ENCODE results near the gene MIF4GD.

MIF4GD gene

DNA sequence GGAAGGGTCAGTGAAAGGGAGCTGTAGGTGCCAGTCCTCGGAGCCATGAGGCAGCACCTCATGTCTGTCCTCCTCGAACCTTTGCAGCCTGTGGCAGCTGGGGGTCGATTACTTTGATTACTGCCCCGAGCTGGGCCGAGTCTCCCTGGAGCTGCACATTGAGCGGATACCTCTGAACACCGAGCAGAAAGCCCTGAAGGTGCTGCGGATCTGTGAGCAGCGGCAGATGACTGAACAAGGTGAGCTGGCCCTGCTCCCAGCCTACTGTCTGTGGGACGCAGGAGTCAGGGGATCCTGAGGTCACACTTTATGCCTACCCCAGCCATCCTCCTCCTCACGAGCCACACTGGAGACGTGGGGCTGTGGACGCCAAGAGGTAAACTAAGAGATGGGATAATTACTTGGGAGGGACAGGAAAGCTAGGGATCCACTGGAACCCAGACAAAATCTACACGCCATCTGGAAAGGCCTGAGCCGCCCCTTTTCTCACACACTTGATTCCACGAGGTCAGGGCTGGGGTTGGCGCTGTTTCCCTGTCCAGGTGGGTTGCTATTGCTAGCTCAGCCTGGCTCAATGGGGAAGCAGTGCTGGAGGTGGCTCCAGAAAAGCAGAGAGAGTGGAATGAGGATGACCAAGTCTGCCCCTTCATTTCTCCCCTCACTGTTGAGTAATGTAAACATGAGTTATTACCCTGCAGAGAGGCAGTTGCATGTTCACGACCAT lies 39.1 kb downstream of the MIF4GD start:
- no peak for ATAC-seq (replicated peaks; ENCODE audit: extremely low read depth, poor library complexity, severe bottlenecking)
- Mint-ChIP-seq H3K9me3 (no peaks in the 10 kb centered on the region), H3K4me1 (no peaks in the 10 kb centered on the region), H3K4me3 (no peak overlapping the region), H3K36me3 (ENCODE audit: insufficient read depth) (peaks cover 53% of the 10 kb centered on the region), H3K27me3 (no peaks in the 10 kb centered on the region), H3K27ac (ENCODE audit: low read depth) (no peak overlapping the region)
- no peak for DNase-seq (ENCODE audit: low spot score in 2 of 2)

DNA sequence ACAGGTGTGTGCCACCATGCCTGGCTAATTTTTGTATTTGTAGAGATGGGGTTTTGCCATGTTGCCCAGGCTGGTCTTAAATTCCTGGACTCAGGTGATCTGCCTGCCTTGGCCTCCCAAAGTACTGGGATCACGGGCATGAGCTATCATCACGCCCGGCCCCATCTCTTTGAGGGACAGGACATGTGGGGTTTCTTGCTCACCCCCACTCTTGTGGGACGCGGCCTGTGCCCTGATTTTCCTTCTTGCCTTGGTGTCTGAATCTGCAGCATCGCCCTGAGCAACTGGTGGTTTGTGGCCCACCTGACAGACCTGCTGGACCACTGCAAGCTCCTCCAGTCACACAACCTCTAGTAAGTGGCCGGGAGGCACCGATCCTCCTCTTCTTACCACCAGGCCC lies 40.0 kb downstream of the MIF4GD start:
- Mint-ChIP-seq H3K36me3 (ENCODE audit: insufficient read depth) (peaks cover 55% of the 10 kb centered on the region), H3K4me1 (no peaks in the 10 kb centered on the region), H3K27ac (ENCODE audit: low read depth) (no peak overlapping the region), H3K4me3 (no peak overlapping the region), H3K9me3 (no peaks in the 10 kb centered on the region), H3K27me3 (no peaks in the 10 kb centered on the region)
- DNase-seq (ENCODE audit: low spot score in 2 of 2) (no peak), ATAC-seq (replicated peaks; ENCODE audit: extremely low read depth, poor library complexity, severe bottlenecking) (no peak)

GRCh38 chr17:75228847-75229246 lies 42.2 kb downstream of the MIF4GD start:
- Mint-ChIP-seq H3K27me3 (no peaks in the 10 kb centered on the region), H3K27ac (ENCODE audit: low read depth) (no peak overlapping the region)

DNA sequence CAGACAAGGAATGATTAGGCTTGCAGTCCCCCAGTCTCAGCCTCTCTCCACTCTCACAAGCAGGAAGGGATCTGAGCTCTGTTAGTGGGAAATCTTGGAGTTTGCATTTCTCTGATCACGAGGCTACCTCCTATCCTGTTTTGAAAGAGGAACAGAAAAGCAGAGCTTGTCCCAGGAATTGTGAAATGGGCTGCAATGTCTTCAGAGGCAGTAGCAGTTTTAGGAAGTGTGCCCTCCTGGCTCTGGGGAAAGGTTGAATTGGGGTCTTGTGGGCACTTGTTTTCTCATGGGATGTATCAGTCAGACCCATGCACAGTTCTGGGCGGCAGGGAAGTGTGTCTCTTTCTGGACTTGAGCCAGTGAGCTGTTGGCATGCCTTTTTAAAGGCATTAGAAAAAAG lies 42.7 kb downstream of the MIF4GD start:
- peaks cover 54% of the 10 kb centered on the region for H3K36me3 Mint-ChIP-seq (ENCODE audit: insufficient read depth)
- no peak for ATAC-seq (replicated peaks; ENCODE audit: extremely low read depth, poor library complexity, severe bottlenecking)

More at GRCh38 chr17:75228847-75229246, 42.2 kb downstream of the MIF4GD start:
- Mint-ChIP-seq H3K9me3 (no peaks in the 10 kb centered on the region), H3K4me1 (no peaks in the 10 kb centered on the region), H3K36me3 (ENCODE audit: insufficient read depth) (peaks cover 49% of the 10 kb centered on the region), H3K4me3 (no peak overlapping the region)
- ATAC-seq (replicated peaks; ENCODE audit: extremely low read depth, poor library complexity, severe bottlenecking) (no peak), DNase-seq (ENCODE audit: low spot score in 2 of 2) (no peak)

GRCh38 chr17:75227729-75228128 lies 43.3 kb downstream of the MIF4GD start:
- Mint-ChIP-seq H3K36me3 (ENCODE audit: insufficient read depth) (peaks cover 53% of the 10 kb centered on the region), H3K9me3 (no peaks in the 10 kb centered on the region), H3K4me3 (no peak overlapping the region), H3K4me1 (no peaks in the 10 kb centered on the region), H3K27ac (ENCODE audit: low read depth) (no peak overlapping the region), H3K27me3 (no peaks in the 10 kb centered on the region)
- ATAC-seq (replicated peaks; ENCODE audit: extremely low read depth, poor library complexity, severe bottlenecking) = no peak
- no peak for DNase-seq (ENCODE audit: low spot score in 2 of 2)

More for the DNA sequence above, 42.7 kb downstream of the MIF4GD start:
- DNase-seq (ENCODE audit: low spot score in 2 of 2) = no peak
- Mint-ChIP-seq H3K4me3 (no peak overlapping the region), H3K9me3 (no peaks in the 10 kb centered on the region), H3K4me1 (no peaks in the 10 kb centered on the region), H3K27me3 (no peaks in the 10 kb centered on the region), H3K27ac (ENCODE audit: low read depth) (no peak overlapping the region)

GRCh38 chr17:75225016-75225415 lies 46.0 kb downstream of the MIF4GD start:
- Mint-ChIP-seq H3K9me3 (no peaks in the 10 kb centered on the region), H3K36me3 (ENCODE audit: insufficient read depth) (peaks cover 50% of the 10 kb centered on the region), H3K27ac (ENCODE audit: low read depth) (no peak overlapping the region), H3K4me3 (no peak overlapping the region), H3K4me1 (no peaks in the 10 kb centered on the region), H3K27me3 (no peaks in the 10 kb centered on the region)
- ATAC-seq (replicated peaks; ENCODE audit: extremely low read depth, poor library complexity, severe bottlenecking) = no peak
- DNase-seq (ENCODE audit: low spot score in 2 of 2) = no peak

DNA sequence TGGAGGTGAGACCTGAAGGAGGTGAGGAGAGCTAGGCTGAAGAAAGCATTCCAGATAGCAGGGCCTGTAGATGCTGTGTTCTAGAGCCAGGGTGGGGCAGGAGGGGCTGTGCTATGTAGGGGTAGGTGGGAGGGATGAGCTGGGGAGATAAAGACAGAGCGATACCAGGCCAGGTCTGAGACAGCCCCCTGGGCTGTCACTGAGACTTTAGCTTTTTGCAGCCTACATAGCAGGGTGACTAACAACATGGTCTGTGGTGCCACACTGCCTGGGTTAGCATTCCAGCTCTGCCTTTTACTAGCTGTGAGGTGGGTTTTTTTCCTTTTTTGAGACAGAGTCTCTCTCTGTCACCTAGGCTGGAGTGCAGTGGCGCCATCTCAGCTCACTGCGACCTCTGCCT lies 51.2 kb downstream of the MIF4GD start:
- DNase-seq (ENCODE audit: low spot score in 2 of 2) (no peak), ATAC-seq (replicated peaks; ENCODE audit: extremely low read depth, poor library complexity, severe bottlenecking) (no peak)
- H3K27ac Mint-ChIP-seq (ENCODE audit: low read depth) = no peak overlapping the region
- H3K36me3 Mint-ChIP-seq (ENCODE audit: insufficient read depth) = peaks cover 58% of the 10 kb centered on the region
- H3K9me3 Mint-ChIP-seq = no peaks in the 10 kb centered on the region
- no peaks in the 10 kb centered on the region for H3K27me3 Mint-ChIP-seq
- no peaks in the 10 kb centered on the region for H3K4me1 Mint-ChIP-seq
- no peak overlapping the region for H3K4me3 Mint-ChIP-seq

DNA sequence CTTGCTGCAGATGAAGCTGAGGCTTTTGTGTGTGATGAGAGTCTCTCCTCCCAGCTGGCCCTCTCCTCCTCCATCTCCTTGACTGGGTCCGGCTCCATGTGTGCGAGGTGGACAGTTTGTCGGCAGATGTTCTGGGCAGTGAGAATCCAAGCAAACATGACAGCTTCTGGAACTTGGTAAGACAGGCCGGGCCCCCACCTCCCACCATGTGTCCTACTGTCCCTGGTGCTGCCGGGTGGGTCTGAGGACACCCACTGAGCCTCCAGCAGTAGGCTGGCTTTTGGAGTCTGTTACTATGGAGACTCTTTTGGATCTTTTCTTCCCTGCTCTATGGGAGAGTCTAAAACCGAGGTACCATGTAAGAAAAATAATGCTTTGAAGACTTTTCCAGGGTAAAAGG lies 52.9 kb downstream of the MIF4GD start:
- H3K4me1 Mint-ChIP-seq = no peaks in the 10 kb centered on the region
- peaks cover 62% of the 10 kb centered on the region for H3K36me3 Mint-ChIP-seq (ENCODE audit: insufficient read depth)
- no peaks in the 10 kb centered on the region for H3K9me3 Mint-ChIP-seq
- no peaks in the 10 kb centered on the region for H3K27me3 Mint-ChIP-seq
- ATAC-seq (replicated peaks; ENCODE audit: extremely low read depth, poor library complexity, severe bottlenecking) (no peak), DNase-seq (ENCODE audit: low spot score in 2 of 2) (no peak)
- H3K27ac Mint-ChIP-seq (ENCODE audit: low read depth) = no peak overlapping the region
- H3K4me3 Mint-ChIP-seq = no peak overlapping the region
